H1 (cell line): Measurements from ENCODE around the gene KIAA1755. TPM values are rescaled to one million over a fixed set of nuclear protein-coding genes. Genes with fewer than 3 reads are reported as not detected.
A peak's percentile ranks its signal among the peaks of the same experiment; 100 is the strongest.

ENCODE experiments used
- CTCF ChIA-PET: fragments of 300-600 bp; sonication (Branson Sonifier 250); formaldehyde crosslinking; loops from one replicate; lab custom pipeline; 2021; ENCODE audit not compliant: partially characterized antibody; lab: Charles Lee
- POLR2A ChIA-PET: fragments of 300-600 bp; sonication (Branson Sonifier 250); formaldehyde crosslinking; loops from one replicate; lab custom pipeline; 2021; ENCODE audit warnings: inconsistent platforms; ENCODE audit not compliant: partially characterized antibody; lab: Charles Lee
- DNase-seq, 2 experiments: peaks; one replicate each; pipeline versions ENCODE4 v3.0.0 to v3.0.0-alpha.2; 2010 to 2022; ENCODE audit warnings: low spot score in 2 of 2, low read depth in 1 of 2, mixed read lengths in 1 of 2
- FAIRE-seq: peaks from 2 replicates; lab custom pipeline; 2011; peaks lifted over from hg19 to GRCh38; lab: Jason Lieb, UNC
- H2AFZ ChIP-seq: 2 replicates; pipeline ENCODE4 v1.8.1; 2012; ENCODE audit warnings: low read length, inconsistent platforms
- H2AK5ac ChIP-seq: 2 replicates; pipeline ENCODE4 v1.6.1; 2013; ENCODE audit warnings: low read depth, low read length
- H2BK120ac ChIP-seq: replicated peaks from 2 replicates; pipeline ENCODE3; 2013; ENCODE audit warnings: low read depth, low read length, inconsistent platforms
- H2BK12ac ChIP-seq: 2 replicates; pipeline ENCODE4 v1.6.1; 2013; ENCODE audit warnings: low read depth, low read length
- H2BK15ac ChIP-seq: 2 replicates; pipeline ENCODE4 v1.6.1; 2013; ENCODE audit warnings: low read length
- H2BK20ac ChIP-seq: 2 replicates; pipeline ENCODE4 v1.6.1; 2013; ENCODE audit warnings: low read length
- H2BK5ac ChIP-seq: 2 replicates; pipeline ENCODE4 v1.6.1; 2013; ENCODE audit warnings: low read depth, low read length
- H3K14ac ChIP-seq: 2 replicates; pipeline ENCODE4 v1.6.1; 2013; ENCODE audit warnings: inconsistent platforms; ENCODE audit not compliant: insufficient read length
- H3K18ac ChIP-seq: 2 replicates; pipeline ENCODE4 v1.6.1; 2013; ENCODE audit warnings: low read length; ENCODE audit errors: extremely low read depth
- H3K23ac ChIP-seq: 2 replicates; pipeline ENCODE4 v1.6.1; 2013; ENCODE audit warnings: inconsistent platforms; ENCODE audit not compliant: insufficient read length
- H3K23me2 ChIP-seq: 2 replicates; pipeline ENCODE4 v1.6.1; 2013; ENCODE audit warnings: low read depth, low read length
- H3K27ac ChIP-seq: 2 replicates; pipeline ENCODE4 v1.6.1; 2011; ENCODE audit warnings: low read depth, low read length, inconsistent platforms
- H3K27me3 ChIP-seq, 4 experiments: replicated peaks in 1 of 4; 1 replicate in 1 of 4; 2 replicates in 3 of 4; pipeline versions ENCODE4 v1.6.1 to v1.8.1; 2011 to 2013; ENCODE audit warnings: low read length in 3 of 4, mild to moderate bottlenecking in 3 of 4, inconsistent platforms in 2 of 4, mixed read lengths in 2 of 4, moderate library complexity in 1 of 4; ENCODE audit not compliant: control insufficient read depth in 3 of 4, insufficient read depth in 3 of 4; ENCODE audit errors: extremely low read depth in 1 of 4
- H3K36me3 ChIP-seq, 4 experiments: 2 replicates each; pipeline versions ENCODE4 v1.6.1 to v1.8.1; 2011 to 2013; ENCODE audit warnings: mild to moderate bottlenecking in 4 of 4, low read length in 3 of 4, moderate library complexity in 2 of 4, control low read depth in 1 of 4, inconsistent platforms in 1 of 4; ENCODE audit not compliant: insufficient read depth in 4 of 4, control insufficient read depth in 2 of 4
- H3K4ac ChIP-seq: replicated peaks from 2 replicates; pipeline ENCODE3; 2013; ENCODE audit warnings: low read length, low read depth, mixed read lengths, inconsistent platforms; ENCODE audit not compliant: insufficient read length
- H3K4me1 ChIP-seq, 4 experiments: replicated peaks in 1 of 4; 1 replicate in 1 of 4; 2 replicates in 3 of 4; pipeline versions ENCODE4 v1.6.1 to v1.8.1; 2011 to 2013; ENCODE audit warnings: low read length in 3 of 4, inconsistent platforms in 2 of 4, mixed read lengths in 1 of 4; ENCODE audit not compliant: insufficient read depth in 4 of 4, control insufficient read depth in 3 of 4
- H3K4me2 ChIP-seq, 2 experiments: 2 replicates each; pipeline versions ENCODE4 v1.6.1 to v1.8.1; 2011 to 2013; ENCODE audit warnings: low read depth in 2 of 2, low read length in 2 of 2, control low read depth in 1 of 2, inconsistent platforms in 1 of 2, mild to moderate bottlenecking in 1 of 2; ENCODE audit not compliant: insufficient read depth in 1 of 2
- H3K4me3 ChIP-seq, 4 experiments: fragments of 200-600, 300-600 bp in 1 of 4; sonication (generic), shearing (Covaris generic), sonication (Bioruptor Twin) in 1 of 4; 2 replicates each; pipeline versions ENCODE4 v1.5.1 to v1.8.1; 2011 to 2016; ENCODE audit warnings: low read length in 4 of 4, low read depth in 3 of 4, control low read depth in 2 of 4, inconsistent platforms in 2 of 4, mild to moderate bottlenecking in 2 of 4, mixed read lengths in 1 of 4, moderate library complexity in 1 of 4; ENCODE audit not compliant: insufficient read depth in 2 of 4; ENCODE audit errors: extremely low read depth in 1 of 4
- H3K56ac ChIP-seq: replicated peaks from 2 replicates; pipeline ENCODE3; 2013; ENCODE audit warnings: low read depth, mild to moderate bottlenecking, mixed read lengths, low read length, inconsistent platforms; ENCODE audit not compliant: insufficient read length
- H3K79me1 ChIP-seq: 2 replicates; pipeline ENCODE4 v1.6.1; 2013; ENCODE audit warnings: low read depth, low read length, control low read depth
- H3K79me2 ChIP-seq, 2 experiments: 2 replicates each; pipeline versions ENCODE4 v1.6.1 to v1.8.1; 2012 to 2013; ENCODE audit warnings: low read length in 2 of 2, mild to moderate bottlenecking in 2 of 2, inconsistent platforms in 1 of 2; ENCODE audit not compliant: insufficient read depth in 2 of 2, control insufficient read depth in 1 of 2
- H3K9ac ChIP-seq, 4 experiments: replicated peaks in 1 of 4; 1 replicate in 1 of 4; 2 replicates in 3 of 4; pipeline versions ENCODE4 v1.6.1 to v1.8.1; 2011 to 2013; ENCODE audit warnings: low read depth in 3 of 4, low read length in 3 of 4, control low read depth in 2 of 4, mild to moderate bottlenecking in 2 of 4, moderate library complexity in 2 of 4, inconsistent platforms in 1 of 4; ENCODE audit errors: extremely low read depth in 1 of 4
- H3K9me3 ChIP-seq, 2 experiments: 2 replicates each; pipeline versions ENCODE4 v1.6.1 to v1.8.1; 2012 to 2013; ENCODE audit warnings: mild to moderate bottlenecking in 2 of 2, moderate library complexity in 2 of 2, control low read depth in 1 of 2, inconsistent platforms in 1 of 2, low read depth in 1 of 2, low read length in 1 of 2, mixed read lengths in 1 of 2; ENCODE audit not compliant: insufficient read depth in 2 of 2
- H4K20me1 ChIP-seq, 2 experiments: replicated peaks in 1 of 2; 2 replicates each; pipeline versions ENCODE3 to v1.8.1; 2011 to 2013; ENCODE audit warnings: inconsistent platforms in 2 of 2, low read length in 2 of 2, mild to moderate bottlenecking in 1 of 2; ENCODE audit not compliant: insufficient read depth in 2 of 2, control insufficient read depth in 1 of 2
- H4K5ac ChIP-seq: 2 replicates; pipeline ENCODE4 v1.6.1; 2013; ENCODE audit warnings: low read length, low read depth, mixed read lengths, inconsistent platforms; ENCODE audit not compliant: insufficient read length
- H4K8ac ChIP-seq: 2 replicates; pipeline ENCODE4 v1.8.0; 2013; ENCODE audit warnings: mild to moderate bottlenecking, moderate library complexity, low read length, inconsistent platforms; ENCODE audit not compliant: insufficient read depth; ENCODE audit errors: extremely low read depth
- H4K91ac ChIP-seq: replicated peaks from 2 replicates; pipeline ENCODE3; 2013; ENCODE audit warnings: low read length, mixed read lengths, inconsistent platforms; ENCODE audit not compliant: insufficient read length
- KDM5A ChIP-seq: fragments of 200-600 bp; IDR thresholded peaks from 2 replicates; pipeline ENCODE4 v1.7.1; 2012; ENCODE audit warnings: mild to moderate bottlenecking, low read length, inconsistent platforms, mixed read lengths
- WGBS, 2 experiments: shearing (Covaris generic) in 1 of 2; methylation state at CpG; one replicate each; pipeline versions ENCODE4 v1.1.6 to v1.1.7; 2013 to 2015; ENCODE audit warnings: low lambda C conversion rate in 2 of 2, mixed read lengths in 2 of 2, inconsistent platforms in 1 of 2, low coverage in 1 of 2, missing lambda C conversion rate in 1 of 2; ENCODE audit not compliant: insufficient replicate concordance in 2 of 2, insufficient coverage in 1 of 2, insufficient read length in 1 of 2; ENCODE audit errors: extremely low coverage in 1 of 2, missing lambda C conversion rate in 1 of 2; 5-methylcytosine and 5-hydroxymethylcytosine counted together
- polyA plus RNA-seq, 7 experiments: library from polyadenylated mRNA; depleted of rRNA in 3 of 7; stranded (reverse) in 5 of 7; unstranded in 2 of 7; fragments of >200 nt in 5 of 7; fragments of 200-250 nt in 2 of 7; gene quantifications; 1 replicate in 5 of 7; 2 replicates in 1 of 7; 4 replicates in 1 of 7; pipeline versions ENCODE4 v1.2.1 to v1.2.3, GENCODE V29; 2011 to 2013; ENCODE audit warnings: missing spikeins in 2 of 7, mixed read lengths in 2 of 7
- total RNA-seq: library from RNA; stranded (reverse); fragmentation: NEBNext Ultra II Directional; extraction: Animal tissue kit (Norgen Biotek cat#: 25700); gene quantifications from 2 replicates; pipeline ENCODE4 v1.2.1, GENCODE V29; 2021

Gene KIAA1755
- total and polyA plus RNA-seq, 2 of the 8 experiments (the other 6 are each of a cell fraction or from before 2014, with no cell fraction given) = 0.23 TPM; not detected in 1

GRCh38 chr20:38212806-38213606 lies 47.5 kb downstream of the KIAA1755 start:
- no peak overlapping the region for H3K56ac ChIP-seq
- CTCF ChIA-PET = interaction anchor here (0.9 to 17.3 kb wide), 9 partner anchors 8 to 113 kb away, joined by 3 to 198 read pairs (median 3); no protein-coding TSS in a partner anchor
- H3K9ac ChIP-seq = no peak overlapping the region
- H3K9me3 ChIP-seq = no peaks in the 10 kb centered on the region
- H2BK15ac ChIP-seq = no peak overlapping the region
- no peak overlapping the region for H3K27ac ChIP-seq
- DNase-seq (no peak), FAIRE-seq (no peak)
- H3K14ac ChIP-seq = no peak overlapping the region
- no peak overlapping the region for H3K23ac ChIP-seq
- H3K4me2 ChIP-seq = no peak overlapping the region
- no peak overlapping the region for H2BK5ac ChIP-seq
- H3K79me2 ChIP-seq = no peaks in the 10 kb centered on the region
- H2BK120ac ChIP-seq = no peak overlapping the region
- H2BK12ac ChIP-seq = no peak overlapping the region
- no peaks in the 10 kb centered on the region for H4K20me1 ChIP-seq
- no peak overlapping the region for H2AK5ac ChIP-seq
- WGBS, 2 experiments = 89% methylated on average over 16 of the region's 18 CpGs; no CpG with 5 or more reads in 1 of the 2 experiments
- no peak overlapping the region for H3K18ac ChIP-seq
- H4K8ac ChIP-seq = peak overlapping the region; percentile 57; the same call in 1 of the 2 replicates
- H2AFZ ChIP-seq = no peak overlapping the region
- no peak overlapping the region for H3K4me3 ChIP-seq
- no peaks in the 10 kb centered on the region; the same call in 1 of the 2 replicates for H3K79me1 ChIP-seq
- H3K23me2 ChIP-seq = no peaks in the 10 kb centered on the region
- POLR2A ChIA-PET = no interaction called here
- no peak overlapping the region for H2BK20ac ChIP-seq
- TF ChIP-seq KDM5A = no peak
- no peaks in the 10 kb centered on the region for H3K27me3 ChIP-seq
- no peaks in the 10 kb centered on the region for H3K36me3 ChIP-seq
- no peak overlapping the region for H3K4ac ChIP-seq
- H4K91ac ChIP-seq = no peak overlapping the region
- no peak overlapping the region for H4K5ac ChIP-seq
- H3K4me1 ChIP-seq = peaks cover 0 to 3% (median 0%) of the 10 kb centered on the region in 4 experiments; a peak in 1 of 7 replicates
